HEK293 (cell line): ENCODE data around the gene TDRD1.

ENCODE experiments used
- CTCF ChIA-PET: fragments of 350-600 bp; formaldehyde crosslinking; extraction: SDS; loops from one replicate; lab custom pipeline; 2021; ENCODE audit warnings: antibody characterized with exemption; lab: Yijun Ruan, JAX
- POLR2A ChIA-PET: fragments of 300-600 bp; formaldehyde crosslinking; extraction: SDS; loops from one replicate; lab custom pipeline; 2020; ENCODE audit warnings: antibody characterized with exemption, inconsistent platforms; lab: Yijun Ruan, JAX
- H3K27ac ChIP-seq: fragments of 200-500 bp; sonication (Bioruptor generic); 2 replicates; pipeline ENCODE4 v1.5.1; 2014; ENCODE audit warnings: low read depth, low read length, control low read depth, inconsistent platforms; ENCODE audit errors: extremely low read depth
- H3K36me3 ChIP-seq, 2 experiments: fragments of 200-500 bp in 1 of 2; sonication (Bioruptor generic) in 1 of 2; 1 replicate in 1 of 2; 2 replicates in 1 of 2; pipeline ENCODE4 v1.5.1; 2014 to 2017; ENCODE audit warnings: inconsistent platforms in 2 of 2, low read length in 2 of 2; ENCODE audit not compliant: control insufficient read depth in 2 of 2, insufficient read depth in 1 of 2
- H3K4me1 ChIP-seq: fragments of 200-500 bp; sonication (Bioruptor generic); 2 replicates; pipeline ENCODE4 v1.5.1; 2014; ENCODE audit warnings: mild to moderate bottlenecking, low read length, inconsistent platforms; ENCODE audit not compliant: control insufficient read depth, insufficient read depth
- H3K4me3 ChIP-seq: 2 replicates; pipeline ENCODE4 v1.5.1; 2011; ENCODE audit warnings: low read depth, mild to moderate bottlenecking, control low read depth, low read length, moderate library complexity
- H3K9me3 ChIP-seq: fragments of 200-500 bp; sonication (Bioruptor generic); 2 replicates; pipeline ENCODE4 v1.5.1; 2014; ENCODE audit warnings: low read depth, low read length, inconsistent platforms; ENCODE audit not compliant: control insufficient read depth, insufficient read depth
- KLF9 ChIP-seq: fragments of 450-650 bp; formaldehyde crosslinking; IDR thresholded peaks from 2 replicates; pipeline ENCODE4 v1.5.1; 2016; ENCODE audit warnings: missing biosample characterization, missing genetic modification characterization, low read depth
- MEIS1 ChIP-seq: sonication (generic); formaldehyde crosslinking; IDR thresholded peaks from 2 replicates; pipeline ENCODE4 v1.8.1; 2022; ENCODE audit warnings: missing genetic modification reagents, mild to moderate bottlenecking, borderline replicate concordance
- MYNN ChIP-seq: fragments of 450-650 bp; formaldehyde crosslinking; IDR thresholded peaks from 2 replicates; pipeline ENCODE4 v1.5.1; 2016; ENCODE audit warnings: missing biosample characterization, missing genetic modification characterization, borderline replicate concordance
- SALL2 ChIP-seq: fragments of 450-650 bp; formaldehyde crosslinking; IDR thresholded peaks from 2 replicates; pipeline ENCODE4 v1.5.0; 2017; ENCODE audit warnings: missing biosample characterization, mild to moderate bottlenecking, missing genetic modification characterization, borderline replicate concordance
- TRIM28 ChIP-seq: IDR thresholded peaks from 2 replicates; pipeline ENCODE4 v1.6.1; 2011; ENCODE audit warnings: low read length, control low read depth, borderline replicate concordance
- ZBTB17 ChIP-seq: fragments of 450-650 bp; formaldehyde crosslinking; IDR thresholded peaks from 2 replicates; pipeline ENCODE4 v1.5.1; 2016; ENCODE audit warnings: missing biosample characterization, missing genetic modification characterization
- ZBTB20 ChIP-seq: fragments of 450-650 bp; formaldehyde crosslinking; IDR thresholded peaks from 2 replicates; pipeline ENCODE4 v1.5.1; 2016; ENCODE audit warnings: missing biosample characterization, missing genetic modification characterization
- ZBTB49 ChIP-seq: fragments of 450-650 bp; formaldehyde crosslinking; IDR thresholded peaks from 2 replicates; pipeline ENCODE4 v1.5.1; 2016; ENCODE audit warnings: missing biosample characterization, missing genetic modification characterization, low read depth
- ZIC2 ChIP-seq: fragments of 450-650 bp; formaldehyde crosslinking; IDR thresholded peaks from 2 replicates; pipeline ENCODE4 v1.5.1; 2016; ENCODE audit warnings: missing biosample characterization, missing genetic modification characterization
- ZNF157 ChIP-seq: fragments of 450-650 bp; formaldehyde crosslinking; IDR thresholded peaks from 2 replicates; pipeline ENCODE4 v1.5.1; 2016; ENCODE audit warnings: missing biosample characterization, missing genetic modification characterization
- ZNF223 ChIP-seq: fragments of 450-650 bp; formaldehyde crosslinking; IDR thresholded peaks from 2 replicates; pipeline ENCODE4 v1.5.1; 2016; ENCODE audit warnings: missing biosample characterization, missing genetic modification characterization
- ZNF23 ChIP-seq: fragments of 450-650 bp; formaldehyde crosslinking; IDR thresholded peaks from 2 replicates; pipeline ENCODE4 v1.5.1; 2016; ENCODE audit warnings: missing biosample characterization, missing genetic modification characterization, borderline replicate concordance
- ZNF311 ChIP-seq: fragments of 450-650 bp; formaldehyde crosslinking; IDR thresholded peaks from 2 replicates; pipeline ENCODE4 v1.5.1; 2017; ENCODE audit warnings: missing biosample characterization, missing genetic modification characterization, borderline replicate concordance
- ZNF335 ChIP-seq: fragments of 450-650 bp; formaldehyde crosslinking; conservative IDR thresholded peaks from 2 replicates; pipeline ENCODE4 v1.5.1; 2016; ENCODE audit warnings: missing biosample characterization, missing genetic modification characterization
- ZNF555 ChIP-seq: fragments of 450-650 bp; formaldehyde crosslinking; conservative IDR thresholded peaks from 2 replicates; pipeline ENCODE4 v1.5.1; 2017; ENCODE audit warnings: missing biosample characterization, mild to moderate bottlenecking, missing genetic modification characterization, inconsistent platforms
- ZNF558 ChIP-seq: fragments of 450-650 bp; formaldehyde crosslinking; IDR thresholded peaks from 2 replicates; pipeline ENCODE4 v1.5.1; 2016; ENCODE audit warnings: missing biosample characterization, missing genetic modification characterization
- ZNF629 ChIP-seq: fragments of 450-650 bp; formaldehyde crosslinking; IDR thresholded peaks from 2 replicates; pipeline ENCODE4 v1.5.1; 2017; ENCODE audit warnings: missing biosample characterization, missing genetic modification characterization
- ZNF660 ChIP-seq: fragments of 450-650 bp; IDR thresholded peaks from 2 replicates; pipeline ENCODE4 v1.5.1; 2018; ENCODE audit warnings: missing biosample characterization, mild to moderate bottlenecking, missing genetic modification characterization
- ZNF830 ChIP-seq: fragments of 450-650 bp; IDR thresholded peaks from 2 replicates; pipeline ENCODE4 v1.5.0; 2018; ENCODE audit warnings: missing biosample characterization, missing genetic modification characterization, low read depth, mild to moderate bottlenecking, moderate library complexity
- ZSCAN30 ChIP-seq: fragments of 450-650 bp; IDR thresholded peaks from 2 replicates; pipeline ENCODE4 v1.5.1; 2018; ENCODE audit warnings: missing biosample characterization, mild to moderate bottlenecking, missing genetic modification characterization, moderate library complexity
- TF ChIP-seq, protein P1 (sequence below): fragments of 450-650 bp; formaldehyde crosslinking; IDR thresholded peaks from 2 replicates; pipeline ENCODE4 v1.5.1; 2016; ENCODE audit warnings: missing biosample characterization, missing genetic modification characterization
- TF ChIP-seq, protein P2 (sequence below): fragments of 450-650 bp; formaldehyde crosslinking; IDR thresholded peaks from 2 replicates; pipeline ENCODE4 v1.5.1; 2016; ENCODE audit warnings: missing biosample characterization, missing genetic modification characterization
- TF ChIP-seq, protein P3 (sequence below): fragments of 450-650 bp; formaldehyde crosslinking; IDR thresholded peaks from 2 replicates; pipeline ENCODE4 v1.5.1; 2017; ENCODE audit warnings: missing biosample characterization, missing genetic modification characterization

TDRD1 gene

GRCh38 chr10:114151892-114152291 is 27.3 kb upstream of the TDRD1 start:
- ChIA-PET POLR2A (no interaction called here), CTCF (interaction anchor here (0.8 kb wide), 1 partner anchor 19 kb away, joined by 3 read pairs; no protein-coding TSS in a partner anchor)
- H3K9me3 ChIP-seq = no peaks in the 10 kb centered on the region
- peaks cover 23 to 43% of the 10 kb centered on the region in 2 experiments for H3K36me3 ChIP-seq
- H3K27ac ChIP-seq = no peak overlapping the region
- H3K4me3 ChIP-seq = no peak overlapping the region
- no peak for TF ChIP-seq ZBTB49 (tag by site-specific recombination)
- no peak for TF ChIP-seq ZIC2 (tag by site-specific recombination)
- no peak for TF ChIP-seq MEIS1 (CRISPR knock-in tag)
- no peak for TF ChIP-seq ZNF311 (tag by site-specific recombination)
- TF ChIP-seq ZNF660 (tag by site-specific recombination) = no peak
- TF ChIP-seq, protein P1, sequence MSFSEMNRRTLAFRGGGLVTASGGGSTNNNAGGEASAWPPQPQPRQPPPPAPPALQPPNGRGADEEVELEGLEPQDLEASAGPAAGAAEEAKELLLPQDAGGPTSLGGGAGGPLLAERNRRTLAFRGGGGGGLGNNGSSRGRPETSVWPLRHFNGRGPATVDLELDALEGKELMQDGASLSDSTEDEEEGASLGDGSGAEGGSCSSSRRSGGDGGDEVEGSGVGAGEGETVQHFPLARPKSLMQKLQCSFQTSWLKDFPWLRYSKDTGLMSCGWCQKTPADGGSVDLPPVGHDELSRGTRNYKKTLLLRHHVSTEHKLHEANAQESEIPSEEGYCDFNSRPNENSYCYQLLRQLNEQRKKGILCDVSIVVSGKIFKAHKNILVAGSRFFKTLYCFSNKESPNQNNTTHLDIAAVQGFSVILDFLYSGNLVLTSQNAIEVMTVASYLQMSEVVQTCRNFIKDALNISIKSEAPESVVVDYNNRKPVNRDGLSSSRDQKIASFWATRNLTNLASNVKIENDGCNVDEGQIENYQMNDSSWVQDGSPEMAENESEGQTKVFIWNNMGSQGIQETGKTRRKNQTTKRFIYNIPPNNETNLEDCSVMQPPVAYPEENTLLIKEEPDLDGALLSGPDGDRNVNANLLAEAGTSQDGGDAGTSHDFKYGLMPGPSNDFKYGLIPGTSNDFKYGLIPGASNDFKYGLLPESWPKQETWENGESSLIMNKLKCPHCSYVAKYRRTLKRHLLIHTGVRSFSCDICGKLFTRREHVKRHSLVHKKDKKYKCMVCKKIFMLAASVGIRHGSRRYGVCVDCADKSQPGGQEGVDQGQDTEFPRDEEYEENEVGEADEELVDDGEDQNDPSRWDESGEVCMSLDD (tag by site-specific recombination) = no peak
- TF ChIP-seq ZNF629 (tag by site-specific recombination) = no peak
- no peak for TF ChIP-seq ZNF830 (tag by site-specific recombination)
- TF ChIP-seq, protein P2, sequence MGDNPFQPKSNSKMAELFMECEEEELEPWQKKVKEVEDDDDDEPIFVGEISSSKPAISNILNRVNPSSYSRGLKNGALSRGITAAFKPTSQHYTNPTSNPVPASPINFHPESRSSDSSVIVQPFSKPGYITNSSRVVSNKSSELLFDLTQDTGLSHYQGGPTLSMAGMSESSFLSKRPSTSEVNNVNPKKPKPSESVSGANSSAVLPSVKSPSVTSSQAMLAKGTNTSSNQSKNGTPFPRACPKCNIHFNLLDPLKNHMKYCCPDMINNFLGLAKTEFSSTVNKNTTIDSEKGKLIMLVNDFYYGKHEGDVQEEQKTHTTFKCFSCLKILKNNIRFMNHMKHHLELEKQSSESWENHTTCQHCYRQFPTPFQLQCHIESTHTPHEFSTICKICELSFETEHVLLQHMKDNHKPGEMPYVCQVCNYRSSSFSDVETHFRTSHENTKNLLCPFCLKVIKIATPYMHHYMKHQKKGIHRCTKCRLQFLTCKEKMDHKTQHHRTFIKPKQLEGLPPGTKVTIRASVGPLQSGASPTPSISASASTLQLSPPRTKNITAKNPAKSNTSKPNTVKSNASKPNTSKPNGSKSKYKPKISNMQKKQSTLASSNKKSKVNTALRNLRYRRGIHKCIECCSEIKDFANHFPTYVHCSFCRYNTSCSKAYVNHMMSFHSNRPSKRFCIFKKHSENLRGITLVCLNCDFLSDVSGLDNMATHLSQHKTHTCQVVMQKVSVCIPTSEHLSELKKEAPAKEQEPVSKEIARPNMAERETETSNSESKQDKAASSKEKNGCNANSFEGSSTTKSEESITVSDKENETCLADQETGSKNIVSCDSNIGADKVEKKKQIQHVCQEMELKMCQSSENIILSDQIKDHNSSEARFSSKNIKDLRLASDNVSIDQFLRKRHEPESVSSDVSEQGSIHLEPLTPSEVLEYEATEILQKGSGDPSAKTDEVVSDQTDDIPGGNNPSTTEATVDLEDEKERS (tag by site-specific recombination) = no peak
- no peak for TF ChIP-seq SALL2 (tag by site-specific recombination)
- TF ChIP-seq MYNN (tag by site-specific recombination) = no peak
- TF ChIP-seq ZNF555 = no peak
- H3K4me1 ChIP-seq = no peaks in the 10 kb centered on the region

DNA sequence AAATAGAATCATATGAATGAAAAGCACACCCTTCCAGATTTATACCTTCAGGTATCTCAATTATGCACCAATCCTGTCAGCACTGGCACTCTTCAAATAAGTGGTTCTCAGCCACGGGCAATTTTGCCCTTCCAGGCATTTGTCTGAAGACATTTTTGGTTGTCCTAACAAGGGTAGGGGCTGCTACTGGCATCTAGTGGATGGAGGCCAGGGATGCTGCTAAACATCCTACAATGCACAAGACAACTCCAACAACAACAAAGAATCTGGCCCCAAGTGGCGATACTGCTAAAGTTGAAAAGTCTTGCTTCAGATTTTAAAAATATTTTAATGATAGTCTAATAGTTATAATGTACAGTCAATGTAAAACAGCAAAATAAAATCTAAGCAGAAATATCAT is 21.2 kb upstream of the TDRD1 start:
- ChIA-PET CTCF (interaction anchor here (0.7 kb wide), 1 partner anchor 276 kb away, joined by 4 read pairs; no protein-coding TSS in a partner anchor), POLR2A (no interaction called here)
- H3K4me1 ChIP-seq = no peaks in the 10 kb centered on the region
- no peaks in the 10 kb centered on the region for H3K9me3 ChIP-seq
- H3K27ac ChIP-seq = no peak overlapping the region
- no peak overlapping the region for H3K4me3 ChIP-seq
- peaks cover 8 to 26% of the 10 kb centered on the region in 2 experiments; a peak in 2 of 3 replicates for H3K36me3 ChIP-seq
- no peak for TF ChIP-seq ZNF157
- TF ChIP-seq TRIM28 = no peak
- no peak for TF ChIP-seq ZNF23 (tag by site-specific recombination)
- TF ChIP-seq KLF9 (tag by site-specific recombination) = no peak
- no peak for TF ChIP-seq ZSCAN30 (tag by site-specific recombination)
- no peak for TF ChIP-seq ZNF223 (tag by site-specific recombination)
- TF ChIP-seq, protein P1 (tag by site-specific recombination) = no peak
- TF ChIP-seq, protein P3, sequence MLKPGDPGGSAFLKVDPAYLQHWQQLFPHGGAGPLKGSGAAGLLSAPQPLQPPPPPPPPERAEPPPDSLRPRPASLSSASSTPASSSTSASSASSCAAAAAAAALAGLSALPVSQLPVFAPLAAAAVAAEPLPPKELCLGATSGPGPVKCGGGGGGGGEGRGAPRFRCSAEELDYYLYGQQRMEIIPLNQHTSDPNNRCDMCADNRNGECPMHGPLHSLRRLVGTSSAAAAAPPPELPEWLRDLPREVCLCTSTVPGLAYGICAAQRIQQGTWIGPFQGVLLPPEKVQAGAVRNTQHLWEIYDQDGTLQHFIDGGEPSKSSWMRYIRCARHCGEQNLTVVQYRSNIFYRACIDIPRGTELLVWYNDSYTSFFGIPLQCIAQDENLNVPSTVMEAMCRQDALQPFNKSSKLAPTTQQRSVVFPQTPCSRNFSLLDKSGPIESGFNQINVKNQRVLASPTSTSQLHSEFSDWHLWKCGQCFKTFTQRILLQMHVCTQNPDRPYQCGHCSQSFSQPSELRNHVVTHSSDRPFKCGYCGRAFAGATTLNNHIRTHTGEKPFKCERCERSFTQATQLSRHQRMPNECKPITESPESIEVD (tag by site-specific recombination) = no peak
- no peak for TF ChIP-seq ZNF558
- no peak for TF ChIP-seq ZBTB20 (tag by site-specific recombination)
- no peak for TF ChIP-seq ZNF335 (tag by site-specific recombination)
- no peak for TF ChIP-seq ZBTB17
